ENCODE measurements around the gene VPS13D.

VPS13D gene

DNA sequence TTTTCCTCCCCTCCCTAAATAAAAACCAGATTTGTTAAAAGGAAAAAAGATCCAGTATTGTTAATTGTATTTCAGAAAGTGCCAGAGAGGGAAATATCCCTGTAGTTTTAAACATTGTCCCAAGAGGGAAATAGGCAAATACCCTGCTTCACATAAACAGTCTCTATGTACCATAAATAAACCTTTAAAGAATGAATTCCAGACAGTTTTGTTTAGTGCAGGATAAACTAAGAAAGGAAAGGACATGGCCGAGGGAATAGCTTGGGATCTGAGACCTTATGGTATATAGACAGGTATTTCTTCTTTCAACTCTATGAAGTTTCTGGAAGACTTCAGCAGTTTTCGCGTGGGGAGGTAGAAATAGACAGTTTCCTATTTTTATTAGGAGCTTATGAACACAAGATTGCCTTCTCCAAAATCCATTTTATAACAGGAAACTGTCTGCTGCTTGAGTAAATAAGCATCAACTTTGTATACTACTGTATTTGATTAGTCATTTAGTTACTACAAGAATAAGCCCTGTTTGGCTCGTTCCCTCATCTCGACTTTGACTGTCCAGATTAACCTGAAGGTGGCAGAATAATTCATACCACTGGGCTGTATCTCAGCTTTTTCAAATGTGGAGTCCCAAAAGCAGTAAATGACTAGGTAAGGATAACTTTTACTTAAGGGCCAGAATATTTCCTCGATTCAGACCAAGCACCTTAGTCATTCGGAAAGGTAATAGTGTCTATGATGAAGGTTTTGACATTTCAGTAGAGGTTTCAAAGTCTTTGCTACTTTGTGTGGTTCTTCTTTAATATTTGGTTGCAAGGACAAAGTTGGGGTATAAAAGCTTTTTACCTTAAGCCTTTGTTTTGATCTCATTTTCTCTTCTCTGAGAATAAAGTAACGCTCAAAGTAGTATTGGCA lies 177.5 kb downstream of the VPS13D start:
- peaks cover 36% of the 10 kb centered on the region for H3K36me3 ChIP-seq (ENCODE audit: control insufficient read depth, insufficient read depth, low read length)
- no peaks in the 10 kb centered on the region for H3K9me3 ChIP-seq (ENCODE audit: control insufficient read depth, low read length)
- DNase-seq = no peak
- H3K4me1 ChIP-seq (ENCODE audit: control insufficient read depth, insufficient read depth, low read length, poor library complexity, severe bottlenecking) = no peaks in the 10 kb centered on the region
- H3K27ac ChIP-seq (ENCODE audit: insufficient read depth, low read length, poor library complexity, severe bottlenecking) = no peak overlapping the region
- no peaks in the 10 kb centered on the region for H3K27me3 ChIP-seq (replicated peaks; ENCODE audit: control insufficient read depth, insufficient read depth, low read length, poor library complexity, severe bottlenecking)
- no peak overlapping the region for H3K4me3 ChIP-seq (ENCODE audit: insufficient read depth, low read depth, low read length, poor library complexity, severe bottlenecking)

DNA sequence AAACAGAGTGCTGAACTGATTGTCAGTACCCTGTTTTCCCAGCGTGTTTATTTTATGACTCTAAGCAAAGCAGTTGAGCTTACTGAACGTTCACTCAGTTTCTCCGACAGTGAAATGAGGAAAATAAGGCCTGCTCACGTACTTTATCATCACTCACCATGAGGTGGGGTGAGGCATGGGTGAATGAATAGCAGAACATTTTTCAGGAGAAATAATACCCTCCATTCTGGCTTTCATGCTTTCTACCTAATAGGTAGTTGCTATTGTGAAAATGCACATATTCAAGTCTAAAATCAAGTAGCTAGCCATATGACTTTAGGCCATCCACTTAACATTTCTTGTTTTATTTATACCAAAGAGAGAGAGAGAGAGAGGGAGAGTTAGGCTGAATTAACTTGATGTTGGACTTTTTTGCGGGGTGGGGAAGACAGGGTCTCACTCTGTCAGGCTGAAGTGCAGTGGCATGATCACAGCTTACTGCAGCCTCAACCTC lies 178.2 kb downstream of the VPS13D start:
- Histone ChIP-seq H3K36me3 (ENCODE audit: control insufficient read depth, insufficient read depth, low read length) (peaks cover 30% of the 10 kb centered on the region), H3K27ac (ENCODE audit: insufficient read depth, low read length, poor library complexity, severe bottlenecking) (no peak overlapping the region), H3K27me3 (replicated peaks; ENCODE audit: control insufficient read depth, insufficient read depth, low read length, poor library complexity, severe bottlenecking) (no peaks in the 10 kb centered on the region)

DNA sequence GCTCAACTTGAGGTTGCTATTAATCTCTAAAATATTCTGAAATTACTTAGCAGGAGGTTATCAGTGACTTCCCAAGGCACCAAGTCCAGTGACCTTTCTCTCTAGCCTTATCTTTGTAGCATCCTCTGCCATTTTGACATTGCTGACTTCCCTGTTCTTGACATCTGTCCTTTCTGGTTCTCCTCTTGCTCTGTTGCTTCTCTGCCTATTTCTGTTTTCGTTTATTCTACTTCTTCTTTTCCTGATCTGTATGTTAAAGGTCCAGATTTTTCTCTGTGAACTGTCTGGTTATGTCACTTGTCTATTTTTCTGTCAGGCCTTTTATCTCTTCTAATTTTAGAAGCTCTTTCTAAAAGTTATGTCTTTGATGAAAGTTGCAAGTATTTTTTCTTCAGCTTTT lies 178.8 kb downstream of the VPS13D start:
- no peak overlapping the region for H3K27ac ChIP-seq (ENCODE audit: insufficient read depth, low read length, poor library complexity, severe bottlenecking)
- DNase-seq = no peak
- H3K9me3 ChIP-seq (ENCODE audit: control insufficient read depth, low read length) = no peaks in the 10 kb centered on the region
- H3K36me3 ChIP-seq (ENCODE audit: control insufficient read depth, insufficient read depth, low read length) = peaks cover 24% of the 10 kb centered on the region
- H3K4me3 ChIP-seq (ENCODE audit: insufficient read depth, low read depth, low read length, poor library complexity, severe bottlenecking) = no peak overlapping the region
- no peaks in the 10 kb centered on the region for H3K4me1 ChIP-seq (ENCODE audit: control insufficient read depth, insufficient read depth, low read length, poor library complexity, severe bottlenecking)
- no peaks in the 10 kb centered on the region for H3K27me3 ChIP-seq (replicated peaks; ENCODE audit: control insufficient read depth, insufficient read depth, low read length, poor library complexity, severe bottlenecking)

More for the DNA sequence above, 178.2 kb downstream of the VPS13D start:
- H3K4me1 ChIP-seq (ENCODE audit: control insufficient read depth, insufficient read depth, low read length, poor library complexity, severe bottlenecking) = no peaks in the 10 kb centered on the region
- no peak overlapping the region for H3K4me3 ChIP-seq (ENCODE audit: insufficient read depth, low read depth, low read length, poor library complexity, severe bottlenecking)
- no peaks in the 10 kb centered on the region for H3K9me3 ChIP-seq (ENCODE audit: control insufficient read depth, low read length)
- no peak for DNase-seq

GRCh38 chr1:12409681-12410080 lies 179.9 kb downstream of the VPS13D start:
- no peak for DNase-seq
- Histone ChIP-seq H3K27ac (ENCODE audit: insufficient read depth, low read length, poor library complexity, severe bottlenecking) (no peak overlapping the region), H3K4me3 (ENCODE audit: insufficient read depth, low read depth, low read length, poor library complexity, severe bottlenecking) (no peak overlapping the region), H3K9me3 (ENCODE audit: control insufficient read depth, low read length) (no peaks in the 10 kb centered on the region), H3K27me3 (replicated peaks; ENCODE audit: control insufficient read depth, insufficient read depth, low read length, poor library complexity, severe bottlenecking) (no peaks in the 10 kb centered on the region), H3K36me3 (ENCODE audit: control insufficient read depth, insufficient read depth, low read length) (peaks cover 19% of the 10 kb centered on the region), H3K4me1 (ENCODE audit: control insufficient read depth, insufficient read depth, low read length, poor library complexity, severe bottlenecking) (peaks cover 4% of the 10 kb centered on the region)

DNA sequence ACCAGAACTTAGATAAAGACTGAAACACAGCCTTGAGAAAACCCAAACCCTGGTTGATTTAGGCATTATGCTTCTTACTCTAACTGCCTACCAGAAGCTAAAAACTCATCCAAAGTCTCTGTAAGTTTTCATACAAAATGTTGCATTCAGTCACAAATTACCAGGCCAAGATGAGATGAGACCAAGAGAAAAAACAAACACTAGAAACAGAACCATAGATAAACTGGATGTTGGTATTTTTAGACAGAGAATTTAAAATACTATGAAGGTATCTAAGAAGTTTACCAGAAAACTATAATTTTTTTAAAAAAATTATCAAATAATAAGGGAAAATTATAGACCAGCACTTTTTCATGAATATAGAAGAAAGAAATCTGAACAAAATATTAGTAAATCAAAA lies 180.5 kb downstream of the VPS13D start:
- Histone ChIP-seq H3K27ac (ENCODE audit: insufficient read depth, low read length, poor library complexity, severe bottlenecking) (no peak overlapping the region), H3K27me3 (replicated peaks; ENCODE audit: control insufficient read depth, insufficient read depth, low read length, poor library complexity, severe bottlenecking) (no peaks in the 10 kb centered on the region), H3K4me3 (ENCODE audit: insufficient read depth, low read depth, low read length, poor library complexity, severe bottlenecking) (no peak overlapping the region), H3K36me3 (ENCODE audit: control insufficient read depth, insufficient read depth, low read length) (peaks cover 14% of the 10 kb centered on the region), H3K9me3 (ENCODE audit: control insufficient read depth, low read length) (no peaks in the 10 kb centered on the region), H3K4me1 (ENCODE audit: control insufficient read depth, insufficient read depth, low read length, poor library complexity, severe bottlenecking) (peaks cover 4% of the 10 kb centered on the region)
- no peak for DNase-seq

- DNase-seq = no peak
- peaks cover 4% of the 10 kb centered on the region for H3K4me1 ChIP-seq (ENCODE audit: control insufficient read depth, insufficient read depth, low read length, poor library complexity, severe bottlenecking)
- no peaks in the 10 kb centered on the region for H3K9me3 ChIP-seq (ENCODE audit: control insufficient read depth, low read length)
- H3K27me3 ChIP-seq (replicated peaks; ENCODE audit: control insufficient read depth, insufficient read depth, low read length, poor library complexity, severe bottlenecking) = no peaks in the 10 kb centered on the region
- H3K27ac ChIP-seq (ENCODE audit: insufficient read depth, low read length, poor library complexity, severe bottlenecking) = no peak overlapping the region
- peaks cover 16% of the 10 kb centered on the region for H3K36me3 ChIP-seq (ENCODE audit: control insufficient read depth, insufficient read depth, low read length)
- no peak overlapping the region for H3K4me3 ChIP-seq (ENCODE audit: insufficient read depth, low read depth, low read length, poor library complexity, severe bottlenecking)
Measured at GRCh38 chr1:12411098-12411497, 181.3 kb downstream of the VPS13D start.

DNA sequence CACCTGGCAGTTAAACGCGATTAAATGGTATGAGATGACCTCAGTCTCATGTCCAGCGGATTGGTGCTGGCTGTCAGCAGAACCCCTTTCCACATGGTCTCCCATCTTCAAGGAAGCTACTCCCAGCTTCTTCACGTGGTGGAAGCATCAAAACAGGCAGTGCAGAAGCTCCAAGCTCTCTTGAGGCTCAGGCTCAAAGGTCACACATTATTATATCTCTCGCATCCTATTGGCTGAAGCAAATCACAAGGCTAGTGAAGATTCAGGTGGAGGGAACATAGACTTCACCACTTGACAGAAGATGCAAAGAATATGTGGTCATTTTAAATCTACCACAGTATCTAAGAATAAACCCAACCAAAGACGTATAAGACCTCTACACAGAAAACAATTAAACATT lies 181.9 kb downstream of the VPS13D start:
- peaks cover 19% of the 10 kb centered on the region for H3K36me3 ChIP-seq (ENCODE audit: control insufficient read depth, insufficient read depth, low read length)
- no peak for DNase-seq
- no peaks in the 10 kb centered on the region for H3K27me3 ChIP-seq (replicated peaks; ENCODE audit: control insufficient read depth, insufficient read depth, low read length, poor library complexity, severe bottlenecking)

GRCh38 chr1:12412439-12412838 lies 182.6 kb downstream of the VPS13D start:
- H3K27ac ChIP-seq (ENCODE audit: insufficient read depth, low read length, poor library complexity, severe bottlenecking) = no peak overlapping the region
- H3K36me3 ChIP-seq (ENCODE audit: control insufficient read depth, insufficient read depth, low read length) = peaks cover 23% of the 10 kb centered on the region
- no peaks in the 10 kb centered on the region for H3K9me3 ChIP-seq (ENCODE audit: control insufficient read depth, low read length)
- H3K4me3 ChIP-seq (ENCODE audit: insufficient read depth, low read depth, low read length, poor library complexity, severe bottlenecking) = no peak overlapping the region
- H3K4me1 ChIP-seq (ENCODE audit: control insufficient read depth, insufficient read depth, low read length, poor library complexity, severe bottlenecking) = peaks cover 4% of the 10 kb centered on the region
- no peak for DNase-seq
- no peaks in the 10 kb centered on the region for H3K27me3 ChIP-seq (replicated peaks; ENCODE audit: control insufficient read depth, insufficient read depth, low read length, poor library complexity, severe bottlenecking)

More for the DNA sequence above, 181.9 kb downstream of the VPS13D start:
- H3K27ac ChIP-seq (ENCODE audit: insufficient read depth, low read length, poor library complexity, severe bottlenecking) = no peak overlapping the region
- H3K4me3 ChIP-seq (ENCODE audit: insufficient read depth, low read depth, low read length, poor library complexity, severe bottlenecking) = no peak overlapping the region
- peaks cover 4% of the 10 kb centered on the region for H3K4me1 ChIP-seq (ENCODE audit: control insufficient read depth, insufficient read depth, low read length, poor library complexity, severe bottlenecking)
- no peaks in the 10 kb centered on the region for H3K9me3 ChIP-seq (ENCODE audit: control insufficient read depth, low read length)

- H3K4me3 ChIP-seq (ENCODE audit: insufficient read depth, low read depth, low read length, poor library complexity, severe bottlenecking) = no peak overlapping the region
- peaks cover 25% of the 10 kb centered on the region for H3K36me3 ChIP-seq (ENCODE audit: control insufficient read depth, insufficient read depth, low read length)
- H3K9me3 ChIP-seq (ENCODE audit: control insufficient read depth, low read length) = no peaks in the 10 kb centered on the region
- no peaks in the 10 kb centered on the region for H3K27me3 ChIP-seq (replicated peaks; ENCODE audit: control insufficient read depth, insufficient read depth, low read length, poor library complexity, severe bottlenecking)
- H3K4me1 ChIP-seq (ENCODE audit: control insufficient read depth, insufficient read depth, low read length, poor library complexity, severe bottlenecking) = peaks cover 4% of the 10 kb centered on the region
- no peak for DNase-seq
- H3K27ac ChIP-seq (ENCODE audit: insufficient read depth, low read length, poor library complexity, severe bottlenecking) = no peak overlapping the region
Measured at GRCh38 chr1:12413664-12414410, 184.0 kb downstream of the VPS13D start.

Data from effector memory CD4-positive, alpha-beta T cell (primary cell).